GM12878 (cell line): ENCODE results near the gene HNRNPF. TPM values are rescaled to one million over a fixed set of nuclear protein-coding genes. Genes with fewer than 3 reads are reported as not detected.

Experiments used
- CHD1 ChIP-seq: IDR thresholded peaks from 2 replicates; pipeline ENCODE4 v1.6.1; 2012; ENCODE audit warnings: low read depth, low read length, improper control_type of control experiment
- EP300 ChIP-seq, 2 experiments: fragments of 150-350 bp in 1 of 2; IDR thresholded peaks; 2 replicates each; pipeline ENCODE4 v1.6.1; 2011 to 2012; ENCODE audit warnings: low read depth in 2 of 2, low read length in 2 of 2, borderline replicate concordance in 1 of 2, improper control_type of control experiment in 1 of 2, inconsistent platforms in 1 of 2; ENCODE audit not compliant: control insufficient read depth in 1 of 2
- EZH2 ChIP-seq: IDR thresholded peaks from 2 replicates; pipeline ENCODE4 v1.6.1; 2012; ENCODE audit warnings: low read depth, mild to moderate bottlenecking, control low read depth, inconsistent platforms, low read length, borderline replicate concordance; ENCODE audit not compliant: control insufficient read depth
- KAT2A ChIP-seq: conservative IDR thresholded peaks from 2 replicates; pipeline ENCODE4 v1.6.1; 2011; ENCODE audit warnings: low read depth, low read length; ENCODE audit not compliant: control insufficient read depth
- KLF5 ChIP-seq: fragments of 450-650 bp; IDR thresholded peaks from 2 replicates; pipeline ENCODE4 v1.6.1; 2014; ENCODE audit warnings: mild to moderate bottlenecking; ENCODE audit not compliant: partially characterized antibody
- MYB ChIP-seq: fragments of 150-350 bp; IDR thresholded peaks from 2 replicates; pipeline ENCODE4 v1.6.1; 2014; ENCODE audit warnings: mild to moderate bottlenecking, low read depth, low read length, borderline replicate concordance
- NR2C2 ChIP-seq: IDR thresholded peaks from 2 replicates; pipeline ENCODE4 v1.6.1; 2011; ENCODE audit warnings: borderline replicate concordance, low read depth; ENCODE audit not compliant: control insufficient read depth, insufficient read length
- PAX8 ChIP-seq: fragments of 450-650 bp; IDR thresholded peaks from 2 replicates; pipeline ENCODE4 v1.6.1; 2017; ENCODE audit warnings: mild to moderate bottlenecking, moderate library complexity
- RAD21 ChIP-seq: IDR thresholded peaks from 2 replicates; pipeline ENCODE4 v1.6.1; 2011; ENCODE audit warnings: mild to moderate bottlenecking, low read depth, low read length, moderate library complexity; ENCODE audit not compliant: insufficient read depth
- RB1 ChIP-seq: fragments of 450-650 bp; formaldehyde crosslinking; IDR thresholded peaks from 2 replicates; pipeline ENCODE4 v1.6.1; 2017; ENCODE audit warnings: mild to moderate bottlenecking, borderline replicate concordance
- SPI1 ChIP-seq: IDR thresholded peaks from 2 replicates; pipeline ENCODE4 v1.6.1; 2011; ENCODE audit warnings: low read depth, mild to moderate bottlenecking, low read length, moderate library complexity, borderline replicate concordance; ENCODE audit not compliant: insufficient read depth
- STAT1 ChIP-seq: fragments of 450-650 bp; conservative IDR thresholded peaks from 2 replicates; pipeline ENCODE4 v1.6.1; 2014; ENCODE audit warnings: antibody characterized with exemption, mild to moderate bottlenecking
- SUPT20H ChIP-seq: IDR thresholded peaks from 2 replicates; pipeline ENCODE4 v1.6.1; 2011; ENCODE audit warnings: low read depth, mild to moderate bottlenecking, low read length, moderate library complexity, borderline replicate concordance; ENCODE audit not compliant: control insufficient read depth
- SUZ12 ChIP-seq: fragments of 200-600 bp; sonication (generic); IDR thresholded peaks from one replicate; pipeline ENCODE4 v1.6.1; 2018; ENCODE audit warnings: antibody characterized with exemption, mild to moderate bottlenecking; ENCODE audit not compliant: unreplicated experiment
- YBX1 ChIP-seq: fragments of 450-650 bp; IDR thresholded peaks from 2 replicates; pipeline ENCODE4 v1.6.1; 2016; ENCODE audit warnings: antibody characterized with exemption
- ZBED1 ChIP-seq: IDR thresholded peaks from 2 replicates; pipeline ENCODE4 v1.6.1; 2016; ENCODE audit warnings: borderline replicate concordance
- polyA plus RNA-seq, 11 experiments: library from polyadenylated mRNA; depleted of rRNA in 4 of 11; unstranded in 6 of 11; stranded (reverse) in 5 of 11; fragments of >200 nt; fragmentation: Nextera tagmentation in 4 of 11; fragmentation: Illumina TruSeq in 1 of 11; extraction: Ambion mirVana in 4 of 11; extraction: Trizol in 1 of 11; gene quantifications; 1 replicate in 1 of 11; 2 replicates in 10 of 11; pipeline versions ENCODE4 v1.2.1 to v1.2.3, GENCODE V29; 2011 to 2016; ENCODE audit warnings: inconsistent platforms in 2 of 11, missing spikeins in 2 of 11, low read depth in 1 of 11
- total RNA-seq, 4 experiments: library from RNA; depleted of rRNA in 3 of 4; stranded (reverse); fragments of >200 nt in 3 of 4; fragmentation: Illumina TruSeq in 1 of 4; extraction: Trizol in 1 of 4; gene quantifications; 2 replicates each; pipeline versions ENCODE4 v1.2.1 to v1.2.3, GENCODE V29; 2013 to 2021
- TF ChIP-seq, protein P1 (sequence below): IDR thresholded peaks from 2 replicates; pipeline ENCODE4 v1.6.1; 2012; ENCODE audit warnings: improper control_type of control experiment, low read depth, low read length; ENCODE audit not compliant: insufficient replicate concordance
- TF ChIP-seq, protein P2 (sequence below), 3 experiments: IDR thresholded peaks in 2 of 3; conservative IDR thresholded peaks in 1 of 3; 2 replicates each; pipeline ENCODE4 v1.5.1; 2011; ENCODE audit warnings: low read depth in 3 of 3, low read length in 3 of 3, mild to moderate bottlenecking in 3 of 3, control low read depth in 2 of 3, moderate library complexity in 2 of 3, inconsistent platforms in 1 of 3, mixed read lengths in 1 of 3; ENCODE audit not compliant: control insufficient read depth in 2 of 3, insufficient read depth in 1 of 3; ENCODE audit errors: extremely low read depth in 1 of 3
- TF ChIP-seq, protein P3 (sequence below): fragments of 450-650 bp; IDR thresholded peaks from 2 replicates; pipeline ENCODE4 v1.6.1; 2018; ENCODE audit warnings: borderline replicate concordance, mild to moderate bottlenecking; ENCODE audit not compliant: partially characterized antibody

HNRNPF gene
- total and polyA plus RNA-seq, 10 of the 15 experiments (the other 5 are each of a cell fraction or from before 2014, with no cell fraction given), result 156 to 373 (median 293) TPM

DNA sequence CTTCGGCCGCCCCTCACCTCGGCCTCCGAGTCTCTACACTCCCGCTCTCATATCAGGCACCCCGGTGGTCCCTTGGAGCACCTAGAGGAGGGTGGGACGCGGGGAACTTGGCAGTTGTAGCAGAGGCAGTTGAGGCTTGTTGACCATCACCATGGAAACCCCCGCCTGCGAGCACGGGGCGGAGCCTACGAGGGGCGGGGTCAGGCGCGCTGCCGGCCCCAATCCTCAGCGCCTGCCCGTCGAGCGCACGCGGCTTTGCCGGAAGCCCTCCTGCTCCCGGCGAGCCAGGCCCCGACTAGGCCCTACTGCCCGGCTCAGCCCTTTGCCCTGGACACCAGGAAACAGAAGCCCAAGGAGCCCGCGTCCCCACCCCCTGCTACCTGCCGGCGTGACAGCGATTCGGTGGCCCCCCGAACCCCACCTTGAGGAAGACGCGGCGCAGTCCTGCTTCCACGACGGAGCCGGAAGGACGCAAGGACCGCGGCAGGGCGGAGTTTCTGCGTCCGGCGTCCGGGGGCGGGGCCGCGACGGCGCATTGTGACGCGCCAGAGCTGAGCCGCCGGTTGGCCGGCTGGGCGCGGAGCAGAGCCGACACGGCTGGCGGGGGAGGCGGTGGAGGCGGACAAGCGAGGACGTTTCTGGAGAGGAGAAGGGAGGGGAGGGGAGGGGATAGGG, at the start of gene HNRNPF (continued):
- TF ChIP-seq, protein P1, sequence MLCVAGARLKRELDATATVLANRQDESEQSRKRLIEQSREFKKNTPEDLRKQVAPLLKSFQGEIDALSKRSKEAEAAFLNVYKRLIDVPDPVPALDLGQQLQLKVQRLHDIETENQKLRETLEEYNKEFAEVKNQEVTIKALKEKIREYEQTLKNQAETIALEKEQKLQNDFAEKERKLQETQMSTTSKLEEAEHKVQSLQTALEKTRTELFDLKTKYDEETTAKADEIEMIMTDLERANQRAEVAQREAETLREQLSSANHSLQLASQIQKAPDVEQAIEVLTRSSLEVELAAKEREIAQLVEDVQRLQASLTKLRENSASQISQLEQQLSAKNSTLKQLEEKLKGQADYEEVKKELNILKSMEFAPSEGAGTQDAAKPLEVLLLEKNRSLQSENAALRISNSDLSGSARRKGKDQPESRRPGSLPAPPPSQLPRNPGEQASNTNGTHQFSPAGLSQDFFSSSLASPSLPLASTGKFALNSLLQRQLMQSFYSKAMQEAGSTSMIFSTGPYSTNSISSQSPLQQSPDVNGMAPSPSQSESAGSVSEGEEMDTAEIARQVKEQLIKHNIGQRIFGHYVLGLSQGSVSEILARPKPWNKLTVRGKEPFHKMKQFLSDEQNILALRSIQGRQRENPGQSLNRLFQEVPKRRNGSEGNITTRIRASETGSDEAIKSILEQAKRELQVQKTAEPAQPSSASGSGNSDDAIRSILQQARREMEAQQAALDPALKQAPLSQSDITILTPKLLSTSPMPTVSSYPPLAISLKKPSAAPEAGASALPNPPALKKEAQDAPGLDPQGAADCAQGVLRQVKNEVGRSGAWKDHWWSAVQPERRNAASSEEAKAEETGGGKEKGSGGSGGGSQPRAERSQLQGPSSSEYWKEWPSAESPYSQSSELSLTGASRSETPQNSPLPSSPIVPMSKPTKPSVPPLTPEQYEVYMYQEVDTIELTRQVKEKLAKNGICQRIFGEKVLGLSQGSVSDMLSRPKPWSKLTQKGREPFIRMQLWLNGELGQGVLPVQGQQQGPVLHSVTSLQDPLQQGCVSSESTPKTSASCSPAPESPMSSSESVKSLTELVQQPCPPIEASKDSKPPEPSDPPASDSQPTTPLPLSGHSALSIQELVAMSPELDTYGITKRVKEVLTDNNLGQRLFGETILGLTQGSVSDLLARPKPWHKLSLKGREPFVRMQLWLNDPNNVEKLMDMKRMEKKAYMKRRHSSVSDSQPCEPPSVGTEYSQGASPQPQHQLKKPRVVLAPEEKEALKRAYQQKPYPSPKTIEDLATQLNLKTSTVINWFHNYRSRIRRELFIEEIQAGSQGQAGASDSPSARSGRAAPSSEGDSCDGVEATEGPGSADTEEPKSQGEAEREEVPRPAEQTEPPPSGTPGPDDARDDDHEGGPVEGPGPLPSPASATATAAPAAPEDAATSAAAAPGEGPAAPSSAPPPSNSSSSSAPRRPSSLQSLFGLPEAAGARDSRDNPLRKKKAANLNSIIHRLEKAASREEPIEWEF, result no peak
- TF ChIP-seq RB1 (0 out of 2 replicates have a peak, but pooled peaks have one; percentile 81), PAX8 (no peak), MYB (peak; percentile 53; the same call in 1 of the 2 replicates), EP300 (IDR thresholded peaks at IDR 0.05; ENCODE audit: borderline replicate concordance in 1 of 2, control insufficient read depth in 1 of 2, low read depth in 2 of 2, low read length in 2 of 2) (no peak), NR2C2 (no peak), KAT2A (no peak), SUPT20H (no peak), YBX1 (no peak), SUZ12 (no peak), CHD1 (no peak), STAT1 (0 out of 2 replicates have a peak, but pooled peaks have one; percentile 26), RAD21 (no peak), EZH2 (no peak), KLF5 (no peak), SPI1 (no peak), ZBED1 (no peak)
- TF ChIP-seq, protein P2, sequence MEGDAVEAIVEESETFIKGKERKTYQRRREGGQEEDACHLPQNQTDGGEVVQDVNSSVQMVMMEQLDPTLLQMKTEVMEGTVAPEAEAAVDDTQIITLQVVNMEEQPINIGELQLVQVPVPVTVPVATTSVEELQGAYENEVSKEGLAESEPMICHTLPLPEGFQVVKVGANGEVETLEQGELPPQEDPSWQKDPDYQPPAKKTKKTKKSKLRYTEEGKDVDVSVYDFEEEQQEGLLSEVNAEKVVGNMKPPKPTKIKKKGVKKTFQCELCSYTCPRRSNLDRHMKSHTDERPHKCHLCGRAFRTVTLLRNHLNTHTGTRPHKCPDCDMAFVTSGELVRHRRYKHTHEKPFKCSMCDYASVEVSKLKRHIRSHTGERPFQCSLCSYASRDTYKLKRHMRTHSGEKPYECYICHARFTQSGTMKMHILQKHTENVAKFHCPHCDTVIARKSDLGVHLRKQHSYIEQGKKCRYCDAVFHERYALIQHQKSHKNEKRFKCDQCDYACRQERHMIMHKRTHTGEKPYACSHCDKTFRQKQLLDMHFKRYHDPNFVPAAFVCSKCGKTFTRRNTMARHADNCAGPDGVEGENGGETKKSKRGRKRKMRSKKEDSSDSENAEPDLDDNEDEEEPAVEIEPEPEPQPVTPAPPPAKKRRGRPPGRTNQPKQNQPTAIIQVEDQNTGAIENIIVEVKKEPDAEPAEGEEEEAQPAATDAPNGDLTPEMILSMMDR (IDR thresholded peaks at IDR 0.05 in 2 of 3, conservative IDR thresholded peaks at IDR 0.05 in 1 of 3; ENCODE audit: control insufficient read depth in 2 of 3, extremely low read depth in 1 of 3, insufficient read depth in 1 of 3, low read depth in 3 of 3, low read length in 3 of 3), result no peak
- TF ChIP-seq, protein P3, sequence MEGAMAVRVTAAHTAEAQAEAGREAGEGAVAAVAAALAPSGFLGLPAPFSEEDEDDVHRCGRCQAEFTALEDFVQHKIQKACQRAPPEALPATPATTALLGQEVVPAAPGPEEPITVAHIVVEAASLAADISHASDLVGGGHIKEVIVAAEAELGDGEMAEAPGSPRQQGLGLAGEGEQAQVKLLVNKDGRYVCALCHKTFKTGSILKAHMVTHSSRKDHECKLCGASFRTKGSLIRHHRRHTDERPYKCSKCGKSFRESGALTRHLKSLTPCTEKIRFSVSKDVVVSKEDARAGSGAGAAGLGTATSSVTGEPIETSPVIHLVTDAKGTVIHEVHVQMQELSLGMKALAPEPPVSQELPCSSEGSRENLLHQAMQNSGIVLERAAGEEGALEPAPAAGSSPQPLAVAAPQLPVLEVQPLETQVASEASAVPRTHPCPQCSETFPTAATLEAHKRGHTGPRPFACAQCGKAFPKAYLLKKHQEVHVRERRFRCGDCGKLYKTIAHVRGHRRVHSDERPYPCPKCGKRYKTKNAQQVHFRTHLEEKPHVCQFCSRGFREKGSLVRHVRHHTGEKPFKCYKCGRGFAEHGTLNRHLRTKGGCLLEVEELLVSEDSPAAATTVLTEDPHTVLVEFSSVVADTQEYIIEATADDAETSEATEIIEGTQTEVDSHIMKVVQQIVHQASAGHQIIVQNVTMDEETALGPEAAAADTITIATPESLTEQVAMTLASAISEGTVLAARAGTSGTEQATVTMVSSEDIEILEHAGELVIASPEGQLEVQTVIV, result peak; percentile 87
